OCI-LY1 (cell line): ENCODE measurements around the gene MYB.

ENCODE experiments used
- H2AFZ ChIP-seq: fragments of 200-600 bp; sonication (generic), shearing (Covaris generic); 2 replicates; pipeline ENCODE4 v1.6.0; 2014; ENCODE audit warnings: antibody characterized with exemption, mild to moderate bottlenecking, low read length
- H3F3A ChIP-seq: fragments of 200-600 bp; sonication (generic), shearing (Covaris generic); 2 replicates; pipeline ENCODE4 v1.6.0; 2014; ENCODE audit warnings: mild to moderate bottlenecking, antibody characterized with exemption, low read length, moderate library complexity; ENCODE audit not compliant: insufficient read depth
- H3K27ac ChIP-seq: fragments of 200-600 bp; sonication (generic); 2 replicates; pipeline ENCODE4 v1.5.1; 2014; ENCODE audit warnings: low read length, mixed run types, mild to moderate bottlenecking, low read depth; ENCODE audit not compliant: poor library complexity, severe bottlenecking
- H3K27me3 ChIP-seq: fragments of 200-600 bp; sonication (generic); 2 replicates; pipeline ENCODE4 v1.6.0; 2014; ENCODE audit warnings: antibody characterized with exemption, mild to moderate bottlenecking, low read length, moderate library complexity; ENCODE audit not compliant: insufficient read depth
- H3K36me3 ChIP-seq: fragments of 200-600 bp; sonication (generic); 2 replicates; pipeline ENCODE4 v1.6.1; 2014; ENCODE audit warnings: mild to moderate bottlenecking, antibody characterized with exemption, low read length, moderate library complexity, mixed read lengths; ENCODE audit not compliant: insufficient read depth
- H3K4me1 ChIP-seq: fragments of 200-600 bp; sonication (generic); 2 replicates; pipeline ENCODE4 v1.5.1; 2014; ENCODE audit warnings: mild to moderate bottlenecking, low read length, moderate library complexity; ENCODE audit not compliant: insufficient read depth, severe bottlenecking
- H3K4me2 ChIP-seq: fragments of 200-600 bp; sonication (generic), shearing (Covaris generic); 2 replicates; pipeline ENCODE4 v1.6.1; 2014; ENCODE audit warnings: low read length
- H3K4me3 ChIP-seq: fragments of 200-600 bp; sonication (generic); 2 replicates; pipeline ENCODE4 v1.5.1; 2014; ENCODE audit warnings: low read length, low read depth, mild to moderate bottlenecking, mixed read lengths; ENCODE audit not compliant: poor library complexity, severe bottlenecking
- H3K79me2 ChIP-seq: fragments of 200-600 bp; shearing (Covaris generic); 2 replicates; pipeline ENCODE4 v1.6.1; 2016; ENCODE audit warnings: mixed run types, low read length, mixed read lengths; ENCODE audit not compliant: insufficient read depth
- H3K9ac ChIP-seq: fragments of 200-600 bp; sonication (generic), shearing (Covaris generic); 2 replicates; pipeline ENCODE4 v1.6.1; 2014; ENCODE audit warnings: mild to moderate bottlenecking, low read length, mixed read lengths
- H3K9me2 ChIP-seq: fragments of 200-600 bp; sonication (generic), shearing (Covaris generic); 2 replicates; pipeline ENCODE4 v1.6.1; 2014; ENCODE audit warnings: low read depth, mild to moderate bottlenecking, low read length, mixed read lengths
- H3K9me3 ChIP-seq: fragments of 200-600 bp; shearing (Covaris generic); 2 replicates; pipeline ENCODE4 v1.6.1; 2014; ENCODE audit warnings: low read length, mixed read lengths
- H4K20me1 ChIP-seq: fragments of 200-600 bp; sonication (generic), shearing (Covaris generic); 2 replicates; pipeline ENCODE4 v1.6.0; 2016; ENCODE audit warnings: mild to moderate bottlenecking, low read length; ENCODE audit not compliant: insufficient read depth
- CTCF ChIP-seq: fragments of 200-600 bp; sonication (generic), shearing (Covaris generic); IDR thresholded peaks from 2 replicates; pipeline ENCODE4 v1.5.1; 2017; ENCODE audit warnings: mild to moderate bottlenecking, antibody characterized with exemption, low read length, moderate library complexity, mixed read lengths
- EZH2 ChIP-seq: fragments of 200-600 bp; sonication (generic), shearing (Covaris generic); IDR thresholded peaks from 2 replicates; pipeline ENCODE4 v1.8.0; 2017; ENCODE audit warnings: borderline replicate concordance, mixed run types, mild to moderate bottlenecking, antibody characterized with exemption, low read length, moderate library complexity, mixed read lengths

MYB gene

GRCh38 chr6:135258970-135259369 is 77.9 kb downstream of the MYB start:
- Histone ChIP-seq H3K9me2 (no peaks in the 10 kb centered on the region), H2AFZ (no peak overlapping the region), H3K4me2 (no peak overlapping the region), H3F3A (0 out of 2 replicates have a peak, but pooled peaks cover under 1% of the 10 kb centered on the region), H3K27ac (no peak overlapping the region), H3K4me1 (no peaks in the 10 kb centered on the region), H3K79me2 (no peaks in the 10 kb centered on the region), H4K20me1 (no peaks in the 10 kb centered on the region), H3K36me3 (no peaks in the 10 kb centered on the region), H3K27me3 (no peaks in the 10 kb centered on the region), H3K4me3 (no peak overlapping the region), H3K9me3 (no peaks in the 10 kb centered on the region), H3K9ac (no peak overlapping the region)
- TF ChIP-seq CTCF (no peak), EZH2 (no peak)

- H2AFZ ChIP-seq: no peak overlapping the region
- TF ChIP-seq EZH2: no peak
- no peak for TF ChIP-seq CTCF
- no peak overlapping the region for H3K27ac ChIP-seq
- no peaks in the 10 kb centered on the region for H3K27me3 ChIP-seq
- H3K9me3 ChIP-seq: no peaks in the 10 kb centered on the region
- H3K4me3 ChIP-seq: no peak overlapping the region
- H3F3A ChIP-seq: 0 out of 2 replicates have a peak, but pooled peaks cover 4% of the 10 kb centered on the region
- H3K9ac ChIP-seq: no peak overlapping the region
- no peaks in the 10 kb centered on the region for H3K36me3 ChIP-seq
- no peaks in the 10 kb centered on the region for H3K79me2 ChIP-seq
- H3K4me2 ChIP-seq: no peak overlapping the region
- peaks cover 12% of the 10 kb centered on the region for H3K4me1 ChIP-seq
- H4K20me1 ChIP-seq: no peaks in the 10 kb centered on the region
- no peaks in the 10 kb centered on the region for H3K9me2 ChIP-seq
Measured at GRCh38 chr6:135260612-135261011, 79.5 kb downstream of the MYB start.

GRCh38 chr6:135261872-135262725 is 81.0 kb downstream of the MYB start:
- Histone ChIP-seq H4K20me1 (no peaks in the 10 kb centered on the region), H3K9me3 (no peaks in the 10 kb centered on the region), H3F3A (peaks cover 4% of the 10 kb centered on the region; the same call in 1 of the 2 replicates), H3K9me2 (no peaks in the 10 kb centered on the region), H3K79me2 (no peaks in the 10 kb centered on the region), H3K4me1 (peaks cover 26% of the 10 kb centered on the region), H3K4me2 (no peak overlapping the region), H3K36me3 (no peaks in the 10 kb centered on the region), H3K27me3 (no peaks in the 10 kb centered on the region), H3K9ac (no peak overlapping the region), H3K4me3 (no peak overlapping the region), H3K27ac (no peak overlapping the region), H2AFZ (no peak overlapping the region)
- no peak for TF ChIP-seq EZH2
- no peak for TF ChIP-seq CTCF
